PC-9 (cell line): Measurements from ENCODE around the gene HMX1. TPM values are rescaled to one million over a fixed set of nuclear protein-coding genes. Genes with fewer than 3 reads are reported as not detected.

Experiments used
- BruUV-seq: library from RNA; stranded (reverse); fragments of 400-500 nt; replicated peaks from 2 replicates; lab custom pipeline; 2021; lab: Mats Ljungman, UMichigan
- CTCF ChIA-PET: fragments of 300-600 bp; sonication (Branson Sonifier 250); formaldehyde crosslinking; loops from one replicate; lab custom pipeline; 2022; ENCODE audit warnings: antibody characterized with exemption; lab: Charles Lee
- POLR2A ChIA-PET: fragments of 300-600 bp; sonication (Branson Sonifier 250); formaldehyde crosslinking; loops from one replicate; lab custom pipeline; 2022; ENCODE audit warnings: antibody characterized with exemption; ENCODE audit not compliant: unreplicated experiment; lab: Charles Lee
- DNase-seq, 2 experiments: peaks; one replicate each; pipeline versions ENCODE4 v3.0.0 to v3.0.0-alpha.2; 2015 to 2022; ENCODE audit warnings: mixed read lengths in 1 of 2
- H2AFZ ChIP-seq: fragments of 200-600 bp; sonication (generic); 2 replicates; pipeline ENCODE4 v1.8.1; 2017; ENCODE audit warnings: antibody characterized with exemption
- H3F3A ChIP-seq: fragments of 200-600 bp; sonication (generic); 2 replicates; pipeline ENCODE4 v1.8.1; 2017; ENCODE audit warnings: antibody characterized with exemption, mild to moderate bottlenecking, low read depth; ENCODE audit not compliant: insufficient read depth
- H3K27ac ChIP-seq: fragments of 200-600 bp; sonication (generic); 2 replicates; pipeline ENCODE4 v1.6.1; 2016; ENCODE audit warnings: mixed run types
- H3K27me3 ChIP-seq: fragments of 200-600 bp; sonication (generic); 2 replicates; pipeline ENCODE4 v1.6.1; 2016; ENCODE audit warnings: low read depth, mixed run types; ENCODE audit not compliant: insufficient read depth
- H3K36me3 ChIP-seq: fragments of 200-600 bp; sonication (generic); 2 replicates; pipeline ENCODE4 v1.6.1; 2016; ENCODE audit warnings: low read depth, mixed run types
- H3K4me1 ChIP-seq: fragments of 200-600 bp; sonication (generic); replicated peaks from 2 replicates; pipeline ENCODE4 v1.6.1; 2016; ENCODE audit warnings: mixed run types; ENCODE audit not compliant: insufficient read depth
- H3K4me2 ChIP-seq: fragments of 200-600 bp; sonication (generic); 2 replicates; pipeline ENCODE4 v1.6.1; 2017; ENCODE audit warnings: mixed run types
- H3K4me3 ChIP-seq: fragments of 200-600 bp; sonication (generic); 2 replicates; pipeline ENCODE4 v1.6.1; 2016; ENCODE audit warnings: mixed run types
- H3K79me2 ChIP-seq: fragments of 200-600 bp; sonication (generic); 2 replicates; pipeline ENCODE4 v1.6.1; 2017; ENCODE audit warnings: low read depth, mixed run types
- H3K9me2 ChIP-seq: fragments of 200-600 bp; sonication (generic); 2 replicates; pipeline ENCODE4 v1.8.1; 2017; ENCODE audit warnings: mild to moderate bottlenecking; ENCODE audit not compliant: insufficient read depth
- H3K9me3 ChIP-seq: fragments of 200-600 bp; sonication (generic); 2 replicates; pipeline ENCODE4 v1.8.1; 2016; ENCODE audit warnings: low read depth; ENCODE audit not compliant: insufficient read depth
- H4K20me1 ChIP-seq: fragments of 200-600 bp; sonication (generic); 2 replicates; pipeline ENCODE4 v1.8.1; 2017; ENCODE audit not compliant: insufficient read depth
- EZH2 ChIP-seq: fragments of 200-600 bp; sonication (generic); IDR thresholded peaks from 2 replicates; pipeline ENCODE4 v1.8.0; 2017; ENCODE audit warnings: antibody characterized with exemption, low read depth
- intact Hi-C: fragments of 100-400 bp; cut with micrococcal nuclease; formaldehyde crosslinking; loops from one replicate; pipeline ENCODE4 v1.10.0; 2022; ENCODE audit not compliant: unreplicated experiment
- total RNA-seq: library from RNA; stranded (reverse); gene quantifications from 2 replicates; pipeline ENCODE4 v1.2.3, GENCODE V29; 2021
- TF ChIP-seq, protein P1 (sequence below): fragments of 200-600 bp; sonication (generic); conservative IDR thresholded peaks from 2 replicates; pipeline ENCODE4 v1.6.1; 2017; ENCODE audit warnings: mixed run types, antibody characterized with exemption, mild to moderate bottlenecking, moderate library complexity

The HMX1 gene
- total RNA-seq, 1 experiment from 2014 or later, result not detected

DNA sequence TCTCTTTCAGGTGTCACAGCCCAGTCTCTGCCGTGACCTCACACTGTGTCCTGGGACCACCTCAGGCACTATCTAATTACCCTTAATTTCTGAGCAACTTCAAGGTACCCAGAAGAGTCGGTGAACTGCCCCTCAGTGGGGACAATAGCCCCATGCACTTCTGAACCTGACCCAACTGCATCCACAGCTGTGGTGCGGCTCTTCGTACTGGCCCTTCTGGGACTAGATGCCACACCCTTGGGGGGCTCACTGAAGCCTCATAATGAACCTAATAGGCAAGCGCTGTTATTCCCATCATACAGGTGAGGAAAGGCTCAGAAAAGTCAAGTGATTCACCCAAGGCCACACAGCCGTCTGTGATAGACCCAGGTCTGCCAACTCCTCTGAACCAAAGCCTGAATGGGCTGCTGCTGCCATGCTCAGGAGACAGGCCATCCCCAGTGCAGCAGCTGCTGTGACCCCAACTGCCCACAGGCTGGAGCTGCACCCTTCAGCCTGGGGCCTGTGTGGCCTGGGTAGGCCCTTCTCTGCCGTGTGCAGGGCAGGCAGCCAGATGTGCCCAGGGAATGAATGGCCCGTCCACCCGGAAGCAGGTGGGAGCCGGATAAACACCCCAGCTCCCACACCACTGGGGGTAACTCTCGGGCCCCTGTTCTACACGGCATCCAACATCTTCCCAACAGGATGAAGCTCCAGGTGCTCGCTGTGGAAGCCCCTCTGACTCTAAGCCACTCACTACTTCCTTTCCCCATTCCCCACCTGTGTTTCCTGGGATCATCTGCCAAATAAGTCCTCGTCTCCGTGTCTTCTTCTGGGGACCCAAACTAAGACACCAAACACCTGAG, 35.9 kb downstream of the HMX1 start:
- Histone ChIP-seq H3K4me2 (no peak overlapping the region), H4K20me1 (no peaks in the 10 kb centered on the region), H3F3A (no peaks in the 10 kb centered on the region), H3K4me3 (no peak overlapping the region), H3K4me1 (no peaks in the 10 kb centered on the region), H3K27me3 (peaks cover 73% of the 10 kb centered on the region), H2AFZ (no peak overlapping the region), H3K36me3 (no peaks in the 10 kb centered on the region), H3K9me2 (no peaks in the 10 kb centered on the region), H3K79me2 (no peaks in the 10 kb centered on the region), H3K27ac (no peak overlapping the region), H3K9me3 (no peaks in the 10 kb centered on the region)
- POLR2A ChIA-PET, result no interaction called here
- TF ChIP-seq EZH2, result no peak
- TF ChIP-seq, protein P1, sequence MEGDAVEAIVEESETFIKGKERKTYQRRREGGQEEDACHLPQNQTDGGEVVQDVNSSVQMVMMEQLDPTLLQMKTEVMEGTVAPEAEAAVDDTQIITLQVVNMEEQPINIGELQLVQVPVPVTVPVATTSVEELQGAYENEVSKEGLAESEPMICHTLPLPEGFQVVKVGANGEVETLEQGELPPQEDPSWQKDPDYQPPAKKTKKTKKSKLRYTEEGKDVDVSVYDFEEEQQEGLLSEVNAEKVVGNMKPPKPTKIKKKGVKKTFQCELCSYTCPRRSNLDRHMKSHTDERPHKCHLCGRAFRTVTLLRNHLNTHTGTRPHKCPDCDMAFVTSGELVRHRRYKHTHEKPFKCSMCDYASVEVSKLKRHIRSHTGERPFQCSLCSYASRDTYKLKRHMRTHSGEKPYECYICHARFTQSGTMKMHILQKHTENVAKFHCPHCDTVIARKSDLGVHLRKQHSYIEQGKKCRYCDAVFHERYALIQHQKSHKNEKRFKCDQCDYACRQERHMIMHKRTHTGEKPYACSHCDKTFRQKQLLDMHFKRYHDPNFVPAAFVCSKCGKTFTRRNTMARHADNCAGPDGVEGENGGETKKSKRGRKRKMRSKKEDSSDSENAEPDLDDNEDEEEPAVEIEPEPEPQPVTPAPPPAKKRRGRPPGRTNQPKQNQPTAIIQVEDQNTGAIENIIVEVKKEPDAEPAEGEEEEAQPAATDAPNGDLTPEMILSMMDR, result no peak
- BruUV-seq, result no TSS peak
- CTCF ChIA-PET, result no interaction called here
- intact Hi-C loops, result no loop called here
- DNase-seq, result no peak

- no peak for TF ChIP-seq EZH2
- TF ChIP-seq, protein P1, result no peak
- no peaks in the 10 kb centered on the region for H3F3A ChIP-seq
- no peak overlapping the region for H3K4me2 ChIP-seq
- no peaks in the 10 kb centered on the region for H3K79me2 ChIP-seq
- H3K9me3 ChIP-seq, result no peaks in the 10 kb centered on the region
- no peak overlapping the region for H3K4me3 ChIP-seq
- no TSS peak for BruUV-seq
- H3K27me3 ChIP-seq, result peaks cover 82% of the 10 kb centered on the region
- no peak overlapping the region for H2AFZ ChIP-seq
- no peak overlapping the region for H3K27ac ChIP-seq
- H4K20me1 ChIP-seq, result no peaks in the 10 kb centered on the region
- H3K9me2 ChIP-seq, result no peaks in the 10 kb centered on the region
- H3K36me3 ChIP-seq, result no peaks in the 10 kb centered on the region
- no peaks in the 10 kb centered on the region for H3K4me1 ChIP-seq
- intact Hi-C loops, result no loop called here
- ChIA-PET POLR2A (no interaction called here), CTCF (no interaction called here)
- no peak for DNase-seq
These were observed 36.9 kb downstream of the HMX1 start for GRCh38 chr4:8834681-8835220.

DNA sequence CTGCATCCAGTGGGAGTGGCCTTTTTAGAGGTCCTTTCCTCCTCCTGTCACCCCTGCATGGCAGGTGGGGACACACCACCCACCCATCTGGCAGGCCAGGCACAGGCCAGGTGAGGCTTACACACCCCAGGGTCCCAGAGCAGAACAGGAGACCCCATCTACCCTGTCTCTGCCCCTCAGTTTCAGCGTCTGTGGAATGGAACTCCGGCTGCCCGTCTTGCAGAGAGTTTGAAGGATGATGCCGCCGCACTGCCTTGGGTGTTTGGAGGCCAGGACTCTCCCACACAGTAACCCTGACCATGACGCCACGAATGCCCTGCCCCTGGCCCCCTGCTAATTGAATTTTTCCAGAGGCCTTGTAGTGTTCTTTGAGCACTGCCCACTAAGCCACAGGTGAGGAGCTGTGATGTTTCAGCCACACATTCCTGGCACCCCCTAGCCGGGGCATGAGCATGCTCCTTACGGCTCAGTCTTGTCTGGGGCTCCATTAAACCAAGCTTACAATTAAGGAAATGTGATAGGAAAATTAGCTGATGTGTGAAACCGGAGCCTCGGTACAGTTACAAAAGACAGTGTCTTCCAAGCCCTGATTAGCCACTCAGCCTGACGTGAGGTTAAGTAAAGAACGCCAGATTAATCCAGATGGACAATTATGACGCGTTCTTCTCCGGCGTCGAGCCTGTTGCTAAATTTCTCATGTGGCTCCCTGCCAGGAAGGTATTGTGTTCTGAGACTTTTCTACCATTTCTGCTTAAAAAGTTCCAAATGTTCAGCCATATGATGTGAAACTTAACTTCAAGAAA, 39.3 kb downstream of the HMX1 start:
- intact Hi-C loops, result no loop called here
- Histone ChIP-seq H3K36me3 (no peaks in the 10 kb centered on the region), H3K27ac (no peak overlapping the region), H3F3A (no peaks in the 10 kb centered on the region), H3K4me3 (no peak overlapping the region), H3K79me2 (no peaks in the 10 kb centered on the region), H2AFZ (no peak overlapping the region), H3K4me1 (no peaks in the 10 kb centered on the region), H3K27me3 (peaks cover 70% of the 10 kb centered on the region), H3K9me2 (no peaks in the 10 kb centered on the region; the same call in 1 of the 2 replicates), H3K9me3 (no peaks in the 10 kb centered on the region), H4K20me1 (no peaks in the 10 kb centered on the region), H3K4me2 (no peak overlapping the region)
- ChIA-PET POLR2A (no interaction called here), CTCF (interaction anchor here (0.5 kb wide), 1 partner anchor 224 kb away, joined by 3 read pairs; no protein-coding TSS in a partner anchor)
- DNase-seq, result no peak
- TF ChIP-seq, protein P1, result no peak
- TF ChIP-seq EZH2, result no peak
- no TSS peak for BruUV-seq
